GM03348 (cell line): Measurements from ENCODE around the gene RIMBP3B.
"Not testable (repeated sequence)": the region's sequence is repeated elsewhere in the genome, so short reads cannot be mapped to it uniquely, and the experiment has no call there.

Experiments used
- DNase-seq: peaks from one replicate; pipeline ENCODE4 v3.0.0; 2012; ENCODE audit warnings: low spot score

RIMBP3B gene

DNA sequence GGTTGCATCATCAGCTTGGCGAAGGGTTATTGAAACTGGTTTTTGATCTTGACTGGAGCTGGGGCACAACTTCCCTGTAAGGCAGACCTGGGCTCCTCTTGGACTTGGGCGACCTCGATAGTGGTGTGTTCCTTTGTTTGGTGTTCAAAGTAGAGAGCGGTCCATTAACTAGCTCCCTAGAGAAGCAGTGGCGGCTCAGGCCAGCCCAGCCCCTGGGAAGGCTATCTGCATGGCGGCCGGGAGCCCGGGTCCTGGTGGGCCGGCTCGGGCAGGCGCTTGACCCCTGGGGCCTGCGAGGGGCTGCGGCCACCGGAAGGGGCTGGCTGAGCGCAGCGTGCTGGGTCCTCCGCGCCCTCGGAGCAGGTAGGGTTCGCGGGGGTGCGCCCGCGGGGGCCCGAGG, 32.8 kb downstream of the RIMBP3B start:
- DNase-seq = not testable (repeated sequence)

DNA sequence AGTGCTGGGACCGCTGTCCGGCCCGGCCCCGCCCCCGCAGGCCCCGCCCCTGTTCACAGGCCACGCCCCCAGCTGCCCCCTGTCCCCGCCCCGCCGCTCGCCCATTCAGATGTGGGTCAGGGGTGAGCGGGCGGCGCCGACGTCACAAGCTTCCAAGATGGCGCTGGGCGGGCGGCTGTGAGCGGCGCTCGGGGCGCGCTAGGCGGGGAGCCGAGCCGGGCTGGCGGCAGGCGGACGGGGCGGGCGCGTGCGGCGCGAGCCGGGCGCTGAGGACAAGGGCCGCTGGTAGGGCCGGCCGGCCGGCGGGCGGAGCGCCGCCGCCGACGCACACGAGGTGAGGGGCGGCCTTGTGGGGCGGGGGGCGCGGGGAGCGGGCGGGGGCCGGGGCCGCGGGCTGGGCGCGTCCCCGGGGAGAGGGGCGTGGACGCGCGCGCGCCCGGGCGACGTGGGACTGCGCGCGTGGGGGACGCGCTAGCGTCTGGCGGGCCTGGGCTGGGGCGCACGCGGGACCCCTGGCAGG, 33.7 kb downstream of the RIMBP3B start, which contains the start of gene HIC2:
Gene HIC2 (plus strand): TSS at position 145 of the 520 bp plus-strand sequence. CDS start 25,461 bp downstream, outside the sequence.
- DNase-seq = not testable (repeated sequence)

DNA sequence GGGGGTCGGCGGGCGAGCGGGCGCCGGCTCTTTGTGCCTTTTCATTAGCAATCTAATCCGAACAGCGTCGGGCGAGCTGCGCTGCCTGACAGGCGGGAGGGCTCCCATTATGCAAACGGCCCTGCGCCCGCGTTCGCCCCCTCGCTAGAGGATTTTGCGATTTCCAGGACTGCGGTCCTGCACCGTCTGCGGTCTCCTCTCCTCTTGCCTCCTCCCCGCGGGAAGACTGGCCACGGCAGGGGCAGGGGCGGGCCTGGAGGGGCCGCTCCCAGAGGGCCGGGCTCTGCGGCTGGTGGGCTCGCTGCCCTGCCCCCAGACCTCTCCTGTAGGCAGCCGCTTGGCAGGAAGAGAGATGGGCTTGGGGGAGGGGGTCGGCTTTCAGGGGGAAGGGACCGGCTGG, 34.3 kb downstream of the RIMBP3B start:
- not testable (repeated sequence) for DNase-seq

DNA sequence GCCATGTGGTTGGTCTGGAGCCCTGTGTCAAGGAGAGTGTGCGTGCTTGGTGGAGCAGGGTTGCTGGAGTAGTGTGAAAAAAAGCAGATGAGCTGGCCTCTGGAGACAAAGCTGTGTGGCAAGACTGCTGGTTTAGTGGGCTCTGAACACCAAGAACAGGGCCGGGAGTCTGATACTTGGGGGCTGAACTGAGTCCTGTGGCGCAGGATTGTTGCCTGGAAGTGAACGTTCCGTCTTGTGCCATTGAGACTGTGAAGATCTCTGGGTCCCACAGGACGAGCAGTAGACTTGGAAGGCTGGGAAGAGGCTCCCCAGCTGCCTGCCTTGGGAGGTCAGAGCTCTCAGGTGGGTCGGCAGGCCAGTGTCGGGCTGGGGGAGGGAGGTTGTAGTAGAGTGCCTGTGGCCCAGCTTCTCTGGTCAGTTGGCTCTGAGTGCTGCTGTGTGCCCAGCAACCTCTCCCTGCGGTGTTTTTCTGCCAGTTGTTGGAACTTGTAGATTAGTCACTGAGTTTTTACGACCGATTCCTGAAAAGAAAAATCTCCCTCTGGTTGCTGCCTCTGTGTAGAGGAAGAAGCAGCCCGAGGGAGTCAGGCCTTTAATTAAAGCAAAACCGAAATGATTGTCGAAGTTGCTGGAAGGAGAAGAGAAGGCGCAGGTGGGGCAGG, 35.6 kb downstream of the RIMBP3B start:
- not testable (repeated sequence) for DNase-seq

DNA sequence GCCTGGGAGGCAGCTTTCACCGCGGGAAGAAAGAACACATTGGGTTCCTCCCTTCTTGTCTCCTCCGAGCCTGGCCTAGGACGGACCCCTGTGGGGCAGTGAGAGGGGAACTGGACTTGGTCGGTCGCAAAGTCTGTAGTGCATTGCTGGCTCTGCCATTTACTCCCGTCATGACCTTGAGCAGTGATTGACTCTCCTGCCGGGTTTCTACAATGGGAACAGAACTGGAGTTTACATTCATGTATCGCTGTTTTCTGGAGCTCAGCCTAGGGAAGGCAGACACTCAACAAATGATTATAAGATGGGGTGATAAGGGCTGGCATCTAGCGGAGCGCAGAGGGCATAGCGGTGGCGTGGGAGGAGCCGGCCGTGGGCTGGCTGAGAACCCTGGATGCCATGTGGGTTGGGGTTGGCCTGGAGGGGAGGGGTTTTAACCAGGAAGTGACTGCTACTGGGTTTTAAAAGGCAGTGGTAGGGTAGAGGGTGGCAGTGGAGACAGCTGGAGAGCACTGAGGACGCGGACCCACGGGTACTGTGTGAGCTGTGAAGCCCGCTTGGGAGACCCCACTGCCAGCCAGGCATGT, 36.7 kb downstream of the RIMBP3B start:
- not testable (repeated sequence) for DNase-seq

DNA sequence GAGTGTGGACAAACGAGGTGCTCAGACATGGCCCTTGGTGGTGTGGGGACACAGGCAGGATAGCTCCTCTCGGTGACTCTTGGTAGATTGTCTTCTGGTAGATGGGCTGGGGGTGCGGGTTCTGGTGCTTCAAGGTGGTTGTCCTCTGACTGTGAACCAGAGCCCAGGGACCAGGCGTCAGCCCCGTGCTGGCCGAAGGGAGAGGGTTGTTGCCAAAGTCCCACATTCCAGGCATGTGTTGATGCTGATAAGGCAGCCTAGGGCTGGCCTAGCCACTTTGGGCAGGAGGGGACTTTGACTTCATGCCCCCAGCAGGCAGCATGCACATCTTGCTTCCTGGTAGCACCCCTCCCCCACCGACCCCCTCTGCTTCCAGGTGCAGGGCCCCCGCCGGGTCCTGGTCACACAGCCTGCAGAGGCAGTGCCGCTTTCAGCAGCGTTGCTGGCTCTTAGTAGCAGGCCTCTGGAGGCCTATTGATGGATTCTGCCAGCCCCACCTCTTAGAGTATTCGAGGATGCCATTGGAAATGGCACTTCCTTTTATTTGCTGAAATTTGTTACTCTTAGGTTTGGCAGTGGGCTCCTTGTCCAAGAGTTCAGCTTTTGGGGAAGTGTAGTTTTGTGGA, 40.6 kb downstream of the RIMBP3B start:
- not testable (repeated sequence) for DNase-seq

DNA sequence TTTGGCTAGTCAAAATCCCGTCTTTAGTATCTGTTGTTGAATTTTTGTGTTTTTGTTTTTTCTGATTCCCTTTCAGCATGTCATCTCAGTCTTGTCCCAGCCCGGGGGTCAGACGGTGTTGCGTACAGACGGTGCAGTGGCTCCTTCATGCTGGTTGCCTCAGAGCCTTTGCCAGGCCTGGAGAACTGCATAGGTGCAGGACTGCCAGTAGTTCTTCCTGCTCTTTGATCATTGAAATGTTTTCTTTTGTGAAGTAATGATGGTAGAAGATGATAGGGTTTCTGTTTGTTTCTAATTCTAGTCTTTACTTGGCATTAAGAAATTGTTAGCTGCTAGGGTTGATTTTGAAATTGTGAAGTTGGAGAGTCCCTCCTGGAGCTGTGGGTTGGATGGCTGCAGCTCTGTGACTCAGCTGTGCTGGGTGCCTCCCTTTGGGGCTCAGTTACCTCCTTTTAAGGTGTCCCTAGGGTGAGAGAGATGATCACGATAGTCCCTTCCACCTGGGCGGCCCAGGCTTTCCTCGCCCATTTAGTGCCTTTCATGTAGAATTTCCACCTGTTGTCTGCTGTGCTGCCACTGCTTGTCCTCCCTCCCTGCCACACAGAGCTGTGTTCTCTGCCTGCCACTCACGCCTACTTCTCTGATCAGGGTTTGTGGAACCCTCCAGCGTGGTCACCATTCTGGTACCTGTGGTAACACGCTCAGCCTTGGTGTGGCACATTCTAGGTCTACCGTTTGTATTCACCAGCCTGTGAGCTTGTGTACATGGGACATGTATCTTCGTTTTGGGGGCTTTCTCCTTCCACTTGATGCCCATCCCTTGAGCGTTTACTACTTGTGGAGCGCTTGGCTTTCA, 51.1 kb downstream of the RIMBP3B start:
- DNase-seq = not testable (repeated sequence)

DNA sequence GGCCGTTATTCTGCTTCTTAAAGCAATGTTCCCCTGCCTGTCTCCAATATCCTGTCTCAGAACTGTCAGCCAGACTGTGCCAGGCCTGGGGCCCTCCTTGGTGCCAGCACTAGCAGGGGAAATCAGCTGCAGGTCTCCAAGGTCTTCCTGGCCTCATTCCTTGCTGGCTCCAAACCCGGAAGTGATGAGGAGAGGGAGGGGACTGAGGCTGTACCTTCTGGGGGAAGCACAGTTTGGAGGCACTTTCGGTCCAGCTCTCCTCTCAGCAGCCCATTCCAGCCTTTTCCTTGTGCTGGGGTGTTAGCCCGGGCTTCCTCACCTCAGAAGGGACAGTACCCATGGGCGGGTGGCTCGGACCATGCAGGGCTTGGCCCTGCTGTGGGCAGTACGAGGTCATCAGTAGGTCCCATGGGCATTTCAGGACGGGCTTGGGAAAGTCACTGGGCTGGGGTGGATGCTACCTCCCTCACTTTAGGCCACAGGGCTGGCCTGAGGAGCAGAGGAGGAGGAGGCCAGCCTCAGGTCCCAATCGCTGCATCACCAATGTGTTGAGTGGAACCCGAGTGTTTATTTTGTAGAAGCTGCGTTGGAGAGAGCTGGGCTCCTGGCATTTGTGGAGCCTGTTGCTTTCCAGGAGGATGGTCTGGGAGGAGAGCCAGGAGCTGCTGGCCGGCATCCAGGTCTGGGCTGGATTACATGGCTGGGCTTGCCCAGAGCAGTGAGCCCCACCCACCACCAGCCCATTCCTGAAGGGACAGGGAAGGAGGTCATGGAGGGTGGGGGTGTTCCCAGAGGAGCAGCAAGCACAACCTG, 52.7 kb downstream of the RIMBP3B start:
- not testable (repeated sequence) for DNase-seq

DNA sequence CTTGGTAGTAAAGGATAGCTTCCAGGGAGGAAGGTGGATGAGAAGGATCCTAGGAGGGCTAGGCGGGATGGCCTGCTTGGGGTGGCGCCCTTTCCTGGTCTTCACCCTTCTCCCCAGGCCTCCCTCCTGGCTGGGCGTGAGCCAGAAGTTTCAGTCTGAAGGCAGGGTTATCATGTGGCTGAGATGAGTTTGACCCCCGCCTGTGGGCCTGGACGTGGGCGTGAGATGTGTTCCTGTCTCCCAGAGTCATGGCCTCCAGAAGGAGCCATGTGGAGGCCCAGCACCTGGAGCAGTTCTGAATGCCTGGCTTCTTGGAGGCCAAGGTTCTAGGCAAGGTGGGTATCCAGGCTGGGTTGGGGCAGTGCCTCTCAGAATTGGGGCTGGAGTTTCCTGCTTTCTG, 54.5 kb downstream of the RIMBP3B start:
- not testable (repeated sequence) for DNase-seq
